ENCODE results near the gene DDIT4L.
"Not testable (repeated sequence)": the region's sequence is repeated elsewhere in the genome, so short reads cannot be mapped to it uniquely, and the experiment has no call there.

DDIT4L gene

GRCh38 chr4:100189820-100190642, at the start of gene DDIT4L:
DDIT4L (minus strand) TSS chr4:100190468; CDS start chr4:100189983, 485 bp downstream.
- peak in 1 of 2 donors; percentile 5 for DNase-seq (ENCODE audit: extremely low read depth in 1 of 2, low read depth in 1 of 2)

DNA sequence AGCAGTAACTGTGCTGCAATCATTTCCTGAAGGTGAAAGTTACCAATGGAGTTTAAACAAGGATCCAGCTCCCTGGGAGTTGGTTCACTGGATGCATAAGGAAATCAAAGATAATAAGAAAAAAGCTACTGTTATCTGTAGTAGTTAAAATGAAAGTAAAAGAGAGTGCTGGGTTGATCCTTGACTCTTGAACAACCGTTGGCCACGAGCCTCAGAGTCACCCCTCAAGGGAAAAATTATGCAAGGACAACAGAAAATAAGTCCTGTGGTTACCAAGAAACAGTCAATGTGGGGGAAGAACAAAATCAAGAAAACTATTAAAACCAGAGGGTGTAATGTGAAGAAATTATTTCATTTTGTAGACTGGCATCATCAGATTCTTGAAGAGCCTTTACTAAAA, 49.7 kb upstream of the DDIT4L start:
- no peak for DNase-seq (ENCODE audit: extremely low read depth in 1 of 2, low read depth in 1 of 2)

DNA sequence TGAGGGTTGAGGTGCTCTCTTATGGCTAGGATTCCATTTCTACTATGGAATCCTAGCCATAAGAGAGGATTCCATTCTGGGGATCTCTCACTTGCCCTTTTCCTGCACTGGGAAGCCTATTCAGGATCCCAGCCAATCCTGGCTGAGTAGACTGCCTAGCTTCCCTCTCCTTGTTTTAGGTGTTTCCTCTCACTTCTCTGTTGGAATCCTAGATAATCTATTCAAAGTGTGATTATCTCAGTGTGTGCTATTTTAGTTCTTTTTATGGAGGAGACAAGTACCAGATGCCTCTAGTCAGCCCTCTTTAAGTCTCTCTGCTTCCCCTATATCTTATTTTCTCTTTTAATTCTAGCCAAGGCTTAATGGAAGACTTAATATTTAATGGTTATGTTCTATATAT, 34.5 kb upstream of the DDIT4L start:
- DNase-seq (ENCODE audit: extremely low read depth in 1 of 2, low read depth in 1 of 2) = no peak

DNA sequence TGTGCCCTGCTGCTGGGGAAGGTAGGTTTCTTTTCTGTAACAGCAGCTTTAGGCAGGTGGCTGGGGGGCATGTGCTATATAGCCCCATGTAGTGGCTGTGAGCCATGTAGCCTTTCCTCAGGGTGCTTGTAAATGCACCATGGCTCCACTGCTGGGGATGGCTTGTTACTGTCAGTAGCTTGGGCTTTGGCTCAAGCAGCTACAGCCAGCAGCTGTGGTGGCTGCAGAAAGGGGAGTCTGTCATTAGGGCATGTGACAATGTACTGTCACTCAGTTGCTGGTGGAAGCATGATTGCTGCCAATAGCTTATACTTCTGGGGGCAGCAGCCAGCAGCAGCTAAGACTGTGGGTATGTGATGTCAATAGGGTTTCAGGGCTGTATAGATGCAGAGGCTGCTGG, 33.9 kb upstream of the DDIT4L start:
- no peak for DNase-seq (ENCODE audit: extremely low read depth in 1 of 2, low read depth in 1 of 2)

DNA sequence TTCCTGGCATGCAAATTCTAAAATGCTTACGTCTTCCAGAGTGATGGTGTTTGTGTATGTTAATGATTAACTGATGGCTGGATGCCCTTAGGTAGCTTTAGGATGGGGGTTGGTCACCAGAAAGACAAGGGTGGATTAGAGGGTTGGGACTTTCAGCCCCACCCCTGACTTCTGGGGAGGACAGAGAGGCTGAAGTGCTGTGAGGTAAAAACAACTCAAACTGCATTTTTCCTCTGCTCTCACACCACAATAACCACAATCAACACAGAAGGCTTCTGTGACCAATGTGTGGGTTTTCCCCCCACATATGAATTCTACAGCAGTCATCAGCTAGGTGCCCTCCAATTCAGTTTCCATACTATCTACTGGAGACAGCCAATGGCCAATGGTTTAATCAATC, 18.7 kb upstream of the DDIT4L start:
- DNase-seq (ENCODE audit: extremely low read depth in 1 of 2, low read depth in 1 of 2) = no peak

DNA sequence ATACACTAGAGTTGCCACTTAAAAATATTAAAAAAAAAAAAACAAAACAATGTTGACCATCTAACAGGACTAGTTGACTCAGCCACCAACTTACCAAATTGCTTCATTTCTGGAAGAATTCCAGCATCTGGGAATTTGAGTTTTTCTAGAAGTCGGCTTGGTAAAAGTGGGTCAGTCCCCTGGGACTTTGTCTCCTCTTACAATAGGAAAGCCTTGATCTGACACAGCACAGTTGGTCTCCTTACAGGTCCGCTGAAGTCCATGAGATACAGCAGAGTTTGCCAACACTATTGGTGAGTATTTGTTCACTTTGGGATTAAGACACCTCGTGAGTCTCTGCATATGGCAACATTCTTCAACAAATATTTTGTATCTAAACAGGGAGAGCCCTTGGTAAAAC, 18.2 kb upstream of the DDIT4L start:
- DNase-seq (ENCODE audit: extremely low read depth in 1 of 2, low read depth in 1 of 2) = no peak

GRCh38 chr4:100206850-100207249, 16.6 kb upstream of the DDIT4L start:
- no peak for DNase-seq (ENCODE audit: extremely low read depth in 1 of 2, low read depth in 1 of 2)

DNA sequence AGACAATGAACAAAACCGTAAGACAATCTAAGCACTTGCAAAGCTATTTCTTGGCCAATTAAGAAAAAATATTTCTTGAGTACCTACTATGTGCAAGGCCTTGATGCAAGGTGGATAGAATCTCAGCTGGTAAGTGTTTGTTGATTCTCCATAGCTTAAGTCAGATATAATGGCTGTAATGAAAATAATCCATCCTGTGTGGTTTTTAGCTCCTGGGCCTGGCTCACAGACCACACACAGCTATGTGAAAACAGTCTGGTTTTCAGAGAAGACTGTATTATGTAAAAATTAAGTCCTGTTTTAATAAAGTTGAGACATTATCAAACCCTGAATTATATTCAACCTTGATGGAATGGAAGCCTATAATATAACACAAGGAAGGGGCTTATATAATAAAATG, 7.8 kb upstream of the DDIT4L start:
- DNase-seq (ENCODE audit: extremely low read depth in 1 of 2, low read depth in 1 of 2) = no peak

DNA sequence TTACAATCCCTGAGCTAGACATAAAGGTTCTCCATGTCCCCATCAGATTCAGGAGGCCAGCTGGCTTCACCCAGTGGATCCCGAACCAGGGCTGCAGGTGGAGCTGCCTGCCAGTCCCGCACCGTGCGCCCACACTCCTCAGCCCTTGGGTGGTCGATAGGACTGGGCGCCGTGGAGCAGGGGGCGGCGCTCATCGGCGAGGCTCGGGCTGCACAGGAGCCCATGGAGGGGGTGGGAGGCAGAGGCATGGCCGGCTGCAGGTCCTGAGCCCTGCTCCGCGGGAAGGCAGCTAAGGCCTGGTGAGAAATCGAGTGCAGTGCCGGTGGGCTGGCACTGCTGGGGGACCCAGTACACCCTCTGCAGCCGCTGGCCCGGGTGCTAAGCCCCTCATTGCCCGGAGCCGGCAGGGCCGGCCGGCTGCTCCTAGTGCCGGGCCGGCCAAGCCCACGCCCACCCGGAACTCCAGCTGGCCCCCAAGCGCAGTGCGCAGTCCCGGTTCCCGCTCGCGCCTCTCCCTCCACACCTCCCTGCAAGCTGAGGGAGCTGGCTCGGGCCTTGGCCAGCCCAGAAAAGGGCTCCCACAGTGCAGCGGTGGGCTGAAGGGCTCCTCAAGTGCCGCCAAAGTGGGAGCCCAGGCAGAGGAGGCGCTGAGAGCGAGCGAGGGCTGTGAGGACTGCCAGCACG, 6.3 kb upstream of the DDIT4L start:
- DNase-seq (ENCODE audit: extremely low read depth in 1 of 2, low read depth in 1 of 2) = not testable (repeated sequence)

GRCh38 chr4:100190643-100191600, 654 bp upstream of the DDIT4L start:
- no peak for DNase-seq (ENCODE audit: extremely low read depth in 1 of 2, low read depth in 1 of 2)

DNA sequence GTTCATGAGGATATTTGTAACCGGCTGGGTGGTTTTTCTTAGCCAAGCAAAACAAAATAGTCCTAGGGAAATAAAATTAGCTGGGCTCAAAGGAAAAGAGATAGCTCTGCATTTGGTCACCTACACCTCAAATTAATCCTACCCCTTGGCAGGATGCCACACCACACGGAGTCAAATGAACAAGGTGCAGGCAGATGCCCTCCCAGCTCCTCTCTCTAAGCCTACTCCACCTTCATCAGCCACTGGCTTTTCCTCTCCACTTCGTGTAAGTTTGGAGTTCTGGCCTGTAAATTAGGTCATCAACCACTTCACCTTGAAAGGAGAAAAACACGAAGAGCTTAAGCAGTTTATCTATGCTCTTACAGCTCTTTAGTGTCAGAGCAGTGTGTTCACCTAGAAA, 1.4 kb downstream of the DDIT4L start:
- DNase-seq (ENCODE audit: extremely low read depth in 1 of 2, low read depth in 1 of 2) = no peak

DNA sequence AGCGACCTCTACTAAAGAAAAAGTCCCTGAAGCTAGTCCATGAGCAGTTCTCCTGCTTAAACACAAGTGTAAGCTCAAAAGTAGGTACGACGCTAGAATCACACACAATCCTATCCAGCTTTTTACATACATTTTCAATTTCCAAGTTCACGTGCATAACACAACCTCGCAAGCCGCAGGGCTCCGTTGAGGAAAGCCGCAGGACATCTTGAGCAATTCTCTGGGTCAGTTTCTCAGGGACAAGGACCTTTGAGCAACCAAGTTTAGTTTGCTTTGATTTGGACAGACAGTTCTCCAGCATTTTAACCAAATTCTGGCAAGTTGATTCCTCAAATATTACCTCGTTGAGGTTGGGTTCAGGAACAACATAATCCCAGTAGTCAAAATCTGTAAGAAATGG, 2.5 kb downstream of the DDIT4L start:
- DNase-seq (ENCODE audit: extremely low read depth in 1 of 2, low read depth in 1 of 2) = no peak

- no peak for DNase-seq (ENCODE audit: extremely low read depth in 1 of 2, low read depth in 1 of 2)
Measured at GRCh38 chr4:100184787-100185186, 5.5 kb downstream of the DDIT4L start.

- DNase-seq (ENCODE audit: extremely low read depth in 1 of 2, low read depth in 1 of 2) = no peak
Measured at GRCh38 chr4:100177855-100178254, 12.4 kb downstream of the DDIT4L start.

GRCh38 chr4:100177126-100177525, 13.1 kb downstream of the DDIT4L start:
- no peak for DNase-seq (ENCODE audit: extremely low read depth in 1 of 2, low read depth in 1 of 2)

DNA sequence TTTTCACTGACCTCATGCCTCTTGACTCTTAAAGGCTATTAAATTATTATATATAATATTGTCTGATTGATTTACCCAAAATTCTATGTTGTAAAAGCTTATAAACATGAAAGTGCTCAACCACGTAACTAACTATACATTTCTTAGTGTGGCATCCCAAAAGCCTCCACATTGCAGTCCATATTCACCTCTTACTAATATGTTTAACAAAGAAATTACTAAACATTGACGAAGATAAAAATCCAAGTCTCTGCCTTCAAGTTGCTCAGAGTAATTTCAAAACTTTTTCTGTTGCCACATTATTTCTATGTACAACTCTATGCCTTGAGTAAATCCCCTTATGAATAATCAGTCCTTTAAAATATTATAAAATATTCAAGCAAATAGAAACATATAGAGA, 14.4 kb downstream of the DDIT4L start:
- no peak for DNase-seq (ENCODE audit: extremely low read depth in 1 of 2, low read depth in 1 of 2)

DNA sequence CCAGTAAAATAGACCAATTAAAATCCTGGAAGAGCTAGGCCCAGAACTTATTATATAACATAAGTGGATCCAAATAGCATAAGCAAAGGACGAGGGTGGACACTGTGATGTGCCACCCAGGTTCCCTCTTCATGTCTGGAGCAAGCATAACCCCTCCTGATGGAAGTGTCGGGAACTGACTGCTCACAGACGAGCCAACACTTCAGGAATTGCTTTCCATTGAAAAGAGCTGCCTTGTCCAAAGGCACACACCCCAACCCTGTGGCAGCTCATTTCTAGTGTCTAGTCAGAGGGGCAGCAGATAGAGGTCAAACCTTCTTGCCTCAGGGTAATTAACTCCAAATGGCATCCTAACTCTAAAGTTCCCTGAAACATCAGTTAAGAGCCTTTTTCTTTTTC, 15.3 kb downstream of the DDIT4L start:
- DNase-seq (ENCODE audit: extremely low read depth in 1 of 2, low read depth in 1 of 2) = no peak

- DNase-seq (ENCODE audit: extremely low read depth in 1 of 2, low read depth in 1 of 2) = no peak
Measured at GRCh38 chr4:100170986-100171385, 19.3 kb downstream of the DDIT4L start.

DNA sequence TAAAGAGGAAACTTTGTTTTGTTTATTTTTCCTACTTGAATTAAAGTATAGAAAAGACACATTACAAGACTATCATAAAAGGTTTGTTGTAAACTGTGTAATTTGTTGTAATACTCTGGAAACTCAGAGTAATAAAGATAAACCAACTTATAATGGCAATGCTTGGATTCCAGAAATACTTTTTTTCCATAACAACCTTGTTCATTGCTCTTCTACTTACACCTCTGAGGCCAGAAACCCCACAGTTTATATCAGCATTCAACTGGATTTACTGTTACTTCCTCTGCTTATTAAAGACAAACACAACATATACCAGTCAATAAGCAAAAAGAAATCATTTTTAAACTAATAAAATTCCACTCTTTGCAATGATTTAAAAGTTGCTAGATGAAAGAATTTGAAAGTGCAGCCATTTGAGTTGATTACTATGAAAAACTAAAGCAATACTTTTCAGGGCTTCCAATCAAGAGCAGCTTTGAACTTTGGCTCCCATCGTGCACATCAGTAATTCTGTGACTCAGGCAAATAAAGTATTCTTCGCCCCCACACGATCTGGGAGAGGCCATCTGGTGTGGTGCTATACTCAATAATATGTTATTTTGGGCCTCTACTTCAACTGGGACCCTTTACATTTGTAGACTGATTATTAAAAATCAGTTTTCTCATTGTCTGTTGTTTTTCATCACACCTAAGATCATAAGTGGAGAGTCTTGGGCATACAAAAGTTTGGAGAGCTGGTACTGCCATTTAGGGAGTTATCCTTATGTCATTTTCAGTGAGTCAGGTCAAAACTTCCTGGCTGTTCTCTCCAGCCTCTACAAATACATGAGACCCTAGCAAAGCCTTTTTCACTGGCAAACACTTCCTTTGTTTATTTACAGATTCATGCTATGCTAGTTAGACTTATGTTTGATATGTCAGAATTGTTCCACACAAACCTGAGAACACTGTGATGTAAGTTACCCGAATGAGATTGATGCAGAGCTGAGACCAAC, 20.5 kb downstream of the DDIT4L start:
- no peak for DNase-seq (ENCODE audit: extremely low read depth in 1 of 2, low read depth in 1 of 2)

DNA sequence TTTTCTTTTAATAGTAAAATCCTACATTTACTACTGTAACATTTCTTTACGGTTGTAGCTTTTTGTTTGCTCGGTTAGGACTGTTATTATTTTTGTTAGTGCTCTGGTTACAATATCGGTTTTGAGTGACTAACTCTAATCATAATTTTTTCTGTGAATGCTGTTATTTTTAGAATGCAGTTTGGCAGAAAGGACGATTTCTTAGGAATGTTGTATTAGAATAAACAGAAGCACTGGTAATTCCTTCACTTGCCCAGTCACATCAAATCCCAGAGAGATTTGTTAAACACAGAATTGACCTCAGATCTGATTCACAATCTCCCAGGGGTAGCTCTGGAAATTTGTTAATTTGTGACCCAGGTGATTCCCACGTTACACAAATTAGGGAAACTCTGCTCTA, 21.7 kb downstream of the DDIT4L start:
- DNase-seq (ENCODE audit: extremely low read depth in 1 of 2, low read depth in 1 of 2) = no peak
